ENCODE data around the gene STUM.

Gene STUM

GRCh38 chr1:226535666-226536065 lies 12.9 kb upstream of the STUM start:
- Histone ChIP-seq H3K9me2 (replicated peaks; ENCODE audit: insufficient read depth, low read length) (no peaks in the 10 kb centered on the region), H4K20me1 (ENCODE audit: low read depth, low read length) (no peaks in the 10 kb centered on the region), H3K4me2 (ENCODE audit: low read depth, low read length, poor library complexity, severe bottlenecking) (no peak overlapping the region), H3K9me3 (ENCODE audit: insufficient read depth, low read length) (no peaks in the 10 kb centered on the region), H3K27ac (ENCODE audit: low read depth, low read length) (no peak overlapping the region), H3K79me2 (ENCODE audit: insufficient read depth, low read length) (no peaks in the 10 kb centered on the region), H3F3A (ENCODE audit: insufficient read depth) (no peaks in the 10 kb centered on the region), H3K4me3 (ENCODE audit: insufficient read depth, low read length, poor library complexity, severe bottlenecking) (no peak overlapping the region), H3K36me3 (ENCODE audit: low read length) (no peaks in the 10 kb centered on the region), H2AFZ (ENCODE audit: low read depth, low read length, severe bottlenecking) (no peak overlapping the region), H3K9ac (ENCODE audit: low read length) (no peak overlapping the region), H3K27me3 (ENCODE audit: low read length) (no peaks in the 10 kb centered on the region)
- TF ChIP-seq EZH2phosphoT487 (conservative IDR thresholded peaks at IDR 0.05; ENCODE audit: low read length): no peak

- Histone ChIP-seq H3K27ac (ENCODE audit: low read depth, low read length) (no peak overlapping the region), H2AFZ (ENCODE audit: low read depth, low read length, severe bottlenecking) (no peak overlapping the region), H4K20me1 (ENCODE audit: low read depth, low read length) (no peaks in the 10 kb centered on the region), H3K9me3 (ENCODE audit: insufficient read depth, low read length) (no peaks in the 10 kb centered on the region), H3K79me2 (ENCODE audit: insufficient read depth, low read length) (no peaks in the 10 kb centered on the region), H3F3A (ENCODE audit: insufficient read depth) (no peaks in the 10 kb centered on the region), H3K36me3 (ENCODE audit: low read length) (no peaks in the 10 kb centered on the region), H3K4me2 (ENCODE audit: low read depth, low read length, poor library complexity, severe bottlenecking) (no peak overlapping the region), H3K9ac (ENCODE audit: low read length) (no peak overlapping the region), H3K4me3 (ENCODE audit: insufficient read depth, low read length, poor library complexity, severe bottlenecking) (no peak overlapping the region), H3K27me3 (ENCODE audit: low read length) (no peaks in the 10 kb centered on the region), H3K9me2 (replicated peaks; ENCODE audit: insufficient read depth, low read length) (no peaks in the 10 kb centered on the region)
- TF ChIP-seq CTCF (IDR thresholded peaks at IDR 0.05; ENCODE audit: insufficient read depth, low read length, poor library complexity, severe bottlenecking): no peak
- TF ChIP-seq EZH2phosphoT487 (conservative IDR thresholded peaks at IDR 0.05; ENCODE audit: low read length): no peak
These were observed 7.3 kb upstream of the STUM start for GRCh38 chr1:226541231-226541630.

- H3K4me2 ChIP-seq (ENCODE audit: low read depth, low read length, poor library complexity, severe bottlenecking): no peak overlapping the region
- no peak overlapping the region for H3K9ac ChIP-seq (ENCODE audit: low read length)
- H3F3A ChIP-seq (ENCODE audit: insufficient read depth): no peaks in the 10 kb centered on the region
- no peak overlapping the region for H3K4me3 ChIP-seq (ENCODE audit: insufficient read depth, low read length, poor library complexity, severe bottlenecking)
- H2AFZ ChIP-seq (ENCODE audit: low read depth, low read length, severe bottlenecking): no peak overlapping the region
- TF ChIP-seq EZH2phosphoT487 (conservative IDR thresholded peaks at IDR 0.05; ENCODE audit: low read length): no peak
- no peak for TF ChIP-seq CTCF (IDR thresholded peaks at IDR 0.05; ENCODE audit: insufficient read depth, low read length, poor library complexity, severe bottlenecking)
- H3K27me3 ChIP-seq (ENCODE audit: low read length): no peaks in the 10 kb centered on the region
- no peak overlapping the region for H3K27ac ChIP-seq (ENCODE audit: low read depth, low read length)
- no peaks in the 10 kb centered on the region for H3K36me3 ChIP-seq (ENCODE audit: low read length)
- no peaks in the 10 kb centered on the region for H3K79me2 ChIP-seq (ENCODE audit: insufficient read depth, low read length)
- H3K9me3 ChIP-seq (ENCODE audit: insufficient read depth, low read length): no peaks in the 10 kb centered on the region
- no peaks in the 10 kb centered on the region for H3K9me2 ChIP-seq (replicated peaks; ENCODE audit: insufficient read depth, low read length)
- H4K20me1 ChIP-seq (ENCODE audit: low read depth, low read length): no peaks in the 10 kb centered on the region
These were observed 6.6 kb upstream of the STUM start for GRCh38 chr1:226541631-226542622.

GRCh38 chr1:226542623-226543103 lies 5.9 kb upstream of the STUM start:
- TF ChIP-seq CTCF (IDR thresholded peaks at IDR 0.05; ENCODE audit: insufficient read depth, low read length, poor library complexity, severe bottlenecking) (no peak), EZH2phosphoT487 (conservative IDR thresholded peaks at IDR 0.05; ENCODE audit: low read length) (no peak)
- Histone ChIP-seq H3K79me2 (ENCODE audit: insufficient read depth, low read length) (no peaks in the 10 kb centered on the region), H3K9ac (ENCODE audit: low read length) (no peak overlapping the region), H3K9me3 (ENCODE audit: insufficient read depth, low read length) (no peaks in the 10 kb centered on the region), H2AFZ (ENCODE audit: low read depth, low read length, severe bottlenecking) (no peak overlapping the region), H4K20me1 (ENCODE audit: low read depth, low read length) (no peaks in the 10 kb centered on the region), H3K27ac (ENCODE audit: low read depth, low read length) (no peak overlapping the region), H3K4me3 (ENCODE audit: insufficient read depth, low read length, poor library complexity, severe bottlenecking) (no peak overlapping the region), H3F3A (ENCODE audit: insufficient read depth) (no peaks in the 10 kb centered on the region), H3K27me3 (ENCODE audit: low read length) (no peaks in the 10 kb centered on the region), H3K9me2 (replicated peaks; ENCODE audit: insufficient read depth, low read length) (no peaks in the 10 kb centered on the region), H3K4me2 (ENCODE audit: low read depth, low read length, poor library complexity, severe bottlenecking) (no peak overlapping the region), H3K36me3 (ENCODE audit: low read length) (no peaks in the 10 kb centered on the region)

Measured in SU-DHL-6 (cell line).